Measurements from ENCODE around the gene FAM53B.

The FAM53B gene

GRCh38 chr10:124605856-124606812 is 138.0 kb downstream of the FAM53B start:
- DNase-seq: no peak

GRCh38 chr10:124605481-124605855 is 138.7 kb downstream of the FAM53B start:
- DNase-seq: no peak

- DNase-seq: no peak
These were observed 139.2 kb downstream of the FAM53B start for GRCh38 chr10:124605001-124605370.

- DNase-seq: no peak
These were observed 139.8 kb downstream of the FAM53B start for GRCh38 chr10:124604214-124605000.

- DNase-seq: no peak
These were observed 140.6 kb downstream of the FAM53B start for GRCh38 chr10:124603376-124604213.

- DNase-seq: no peak
These were observed 141.4 kb downstream of the FAM53B start for GRCh38 chr10:124602646-124603365.

- no peak for DNase-seq
These were observed 142.0 kb downstream of the FAM53B start for GRCh38 chr10:124602121-124602561.

GRCh38 chr10:124601431-124602120 is 142.6 kb downstream of the FAM53B start:
- no peak for DNase-seq

- DNase-seq: no peak
These were observed 143.2 kb downstream of the FAM53B start for GRCh38 chr10:124601016-124601415.

- DNase-seq: no peak
These were observed 143.9 kb downstream of the FAM53B start for GRCh38 chr10:124600051-124600880.

- DNase-seq: no peak
These were observed 144.6 kb downstream of the FAM53B start for GRCh38 chr10:124599588-124600050.

GRCh38 chr10:124598773-124599587 is 145.2 kb downstream of the FAM53B start:
- DNase-seq: no peak

GRCh38 chr10:124598196-124598595 is 146.0 kb downstream of the FAM53B start:
- DNase-seq: no peak

GRCh38 chr10:124597846-124598165 is 146.4 kb downstream of the FAM53B start:
- no peak for DNase-seq

GRCh38 chr10:124596962-124597845 is 147.0 kb downstream of the FAM53B start:
- DNase-seq: no peak

GRCh38 chr10:124596116-124596785 is 147.9 kb downstream of the FAM53B start:
- no peak for DNase-seq

- DNase-seq: no peak
These were observed 148.9 kb downstream of the FAM53B start for GRCh38 chr10:124595143-124595883.

Measured in activated gamma-delta T cell treated with Interleukin-2 at 50 U/mL for 16 hours (primary cell).